ENCODE results near the gene RRP36. TPM values are rescaled to one million over a fixed set of nuclear protein-coding genes. Genes with fewer than 3 reads are reported as not detected.

The RRP36 gene
- total RNA-seq, 4 donors from 2014 or later = 39.2 to 75.9 (median 50.4) TPM

DNA sequence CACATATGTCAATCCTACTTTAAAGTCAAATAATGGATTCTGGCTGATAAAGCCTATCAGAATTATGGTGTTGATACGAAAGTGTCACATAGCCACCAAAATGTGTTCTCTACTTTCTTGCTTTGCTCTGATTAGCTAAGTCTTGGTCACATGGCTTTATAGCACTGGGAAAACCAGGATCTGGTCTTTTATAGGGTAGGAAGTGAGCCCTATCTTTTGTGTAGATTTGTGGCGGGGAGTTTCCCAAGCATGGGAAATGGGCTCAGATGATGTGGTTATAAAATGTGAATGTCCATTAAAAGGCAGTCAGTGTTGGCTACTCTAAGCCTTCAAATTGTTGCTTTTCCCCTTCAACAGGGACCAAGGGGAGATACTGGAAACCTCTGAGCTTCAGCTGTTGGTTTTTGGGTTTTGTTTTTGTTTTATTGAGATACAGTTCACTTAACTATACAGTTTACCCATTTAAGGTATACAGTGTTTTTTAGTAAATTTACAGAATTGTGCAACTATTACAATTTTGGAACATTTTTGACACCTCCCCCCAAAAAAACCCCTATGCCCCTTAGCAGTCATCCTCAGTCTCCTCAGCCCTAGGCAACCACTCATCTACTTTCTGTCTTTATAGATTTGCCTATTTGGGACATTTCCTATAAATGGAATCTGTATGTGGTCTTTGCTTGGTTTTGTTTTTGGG lies 12.2 kb downstream of the RRP36 start:
- no peak for DNase-seq
- Histone ChIP-seq H3K9me3 (no peaks in the 10 kb centered on the region), H3K27me3 (no peaks in the 10 kb centered on the region), H3K27ac (no peak overlapping the region), H3K4me1 (no peaks in the 10 kb centered on the region), H3K4me3 (no peak overlapping the region), H3K36me3 (peaks cover 0 to 72% (median 0%) of the 10 kb centered on the region in 3 donors)
- TF ChIP-seq, protein P1, sequence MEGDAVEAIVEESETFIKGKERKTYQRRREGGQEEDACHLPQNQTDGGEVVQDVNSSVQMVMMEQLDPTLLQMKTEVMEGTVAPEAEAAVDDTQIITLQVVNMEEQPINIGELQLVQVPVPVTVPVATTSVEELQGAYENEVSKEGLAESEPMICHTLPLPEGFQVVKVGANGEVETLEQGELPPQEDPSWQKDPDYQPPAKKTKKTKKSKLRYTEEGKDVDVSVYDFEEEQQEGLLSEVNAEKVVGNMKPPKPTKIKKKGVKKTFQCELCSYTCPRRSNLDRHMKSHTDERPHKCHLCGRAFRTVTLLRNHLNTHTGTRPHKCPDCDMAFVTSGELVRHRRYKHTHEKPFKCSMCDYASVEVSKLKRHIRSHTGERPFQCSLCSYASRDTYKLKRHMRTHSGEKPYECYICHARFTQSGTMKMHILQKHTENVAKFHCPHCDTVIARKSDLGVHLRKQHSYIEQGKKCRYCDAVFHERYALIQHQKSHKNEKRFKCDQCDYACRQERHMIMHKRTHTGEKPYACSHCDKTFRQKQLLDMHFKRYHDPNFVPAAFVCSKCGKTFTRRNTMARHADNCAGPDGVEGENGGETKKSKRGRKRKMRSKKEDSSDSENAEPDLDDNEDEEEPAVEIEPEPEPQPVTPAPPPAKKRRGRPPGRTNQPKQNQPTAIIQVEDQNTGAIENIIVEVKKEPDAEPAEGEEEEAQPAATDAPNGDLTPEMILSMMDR (IDR thresholded peaks at IDR 0.05) = no peak
- no peak for TF ChIP-seq POLR2A (IDR thresholded peaks at IDR 0.05)

DNA sequence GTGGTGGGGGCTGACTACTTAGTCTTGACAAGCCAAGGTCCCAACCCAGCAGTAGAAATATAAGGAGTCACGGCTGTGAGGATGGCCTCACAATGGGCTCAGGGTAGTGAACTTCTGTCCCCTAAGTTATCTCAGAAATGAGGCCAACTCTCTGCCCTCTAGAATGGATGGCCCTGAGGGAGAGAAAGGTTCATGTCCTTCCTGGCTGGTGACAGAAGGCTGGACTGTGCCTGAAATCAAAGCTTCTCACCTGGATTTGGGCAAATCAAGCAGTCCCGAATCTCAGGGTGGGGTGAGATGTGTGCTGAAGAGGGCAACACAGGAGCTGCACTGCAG lies 12.7 kb downstream of the RRP36 start:
- no peak for DNase-seq
- Histone ChIP-seq H3K9me3 (no peaks in the 10 kb centered on the region), H3K4me1 (no peaks in the 10 kb centered on the region), H3K36me3 (peaks cover 0 to 72% (median 0%) of the 10 kb centered on the region in 3 donors), H3K27me3 (no peaks in the 10 kb centered on the region), H3K27ac (no peak overlapping the region), H3K4me3 (no peak overlapping the region)
- TF ChIP-seq, protein P1 (IDR thresholded peaks at IDR 0.05) = no peak
- TF ChIP-seq POLR2A (IDR thresholded peaks at IDR 0.05) = no peak

DNA sequence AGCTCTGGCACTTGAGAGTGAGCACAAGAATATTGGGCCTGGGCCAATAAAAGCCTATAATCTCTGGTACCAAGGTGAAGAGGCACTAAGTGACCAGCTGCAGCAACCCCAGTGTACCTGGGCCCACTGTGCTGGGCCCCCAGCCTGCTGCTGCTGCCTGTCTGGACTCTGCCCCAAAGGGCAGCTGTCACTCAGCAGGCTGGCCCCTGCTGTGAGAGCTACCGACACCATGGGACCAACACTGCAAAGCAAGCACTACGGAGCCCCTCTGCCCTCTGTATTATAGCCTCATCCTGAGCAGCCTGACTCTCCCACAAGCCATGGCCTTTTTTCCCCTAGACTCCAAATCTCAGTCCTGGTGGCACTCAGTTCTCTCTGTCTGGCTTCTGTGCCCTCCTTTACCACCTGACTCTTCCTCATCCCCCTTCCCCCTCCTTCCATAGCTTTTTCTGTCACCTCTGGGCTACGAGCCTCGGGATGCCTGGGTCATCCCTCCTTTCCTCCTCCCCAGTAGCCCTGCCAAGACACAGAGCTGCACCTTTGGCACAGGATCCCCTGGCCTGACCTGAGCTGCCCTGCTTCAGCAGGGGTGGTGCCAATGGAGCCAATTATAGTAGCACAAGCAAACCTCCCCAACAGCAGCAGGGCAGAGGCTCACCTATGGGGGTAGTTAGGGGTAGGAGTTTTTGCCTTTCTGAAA lies 14.2 kb downstream of the RRP36 start:
- H3K36me3 ChIP-seq = peaks cover 0 to 71% (median 0%) of the 10 kb centered on the region in 3 donors
- H3K27me3 ChIP-seq = no peaks in the 10 kb centered on the region
- H3K9me3 ChIP-seq = no peaks in the 10 kb centered on the region
- no peaks in the 10 kb centered on the region for H3K4me1 ChIP-seq
- no peak for TF ChIP-seq POLR2A (IDR thresholded peaks at IDR 0.05)
- TF ChIP-seq, protein P1 (IDR thresholded peaks at IDR 0.05) = no peak
- DNase-seq = no peak
- H3K27ac ChIP-seq = no peak overlapping the region
- H3K4me3 ChIP-seq = no peak overlapping the region

DNA sequence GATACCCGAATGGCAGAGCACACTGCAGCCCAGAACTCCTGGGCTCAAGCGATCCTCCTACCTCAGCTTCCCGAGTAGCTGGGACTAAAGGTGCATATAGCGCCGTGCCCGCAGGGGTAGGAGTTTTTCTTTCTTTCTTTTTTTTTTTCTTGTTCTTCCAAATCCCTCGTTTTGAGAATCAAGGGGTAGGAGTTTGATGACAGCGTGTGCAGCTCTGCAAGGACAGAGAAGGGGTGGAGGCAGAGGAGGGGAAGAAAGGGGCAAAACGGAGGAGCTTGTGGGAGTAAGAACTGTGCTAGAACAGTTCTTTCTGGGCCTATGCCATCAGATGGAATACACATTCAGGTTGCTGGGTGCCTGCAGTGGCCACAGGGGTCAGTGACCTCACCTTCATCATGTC lies 15.3 kb downstream of the RRP36 start:
- no peaks in the 10 kb centered on the region for H3K27me3 ChIP-seq
- peaks cover 0 to 74% (median 0%) of the 10 kb centered on the region in 3 donors for H3K36me3 ChIP-seq
- no peak for DNase-seq
- no peak overlapping the region for H3K27ac ChIP-seq
- TF ChIP-seq POLR2A (IDR thresholded peaks at IDR 0.05) = no peak
- TF ChIP-seq, protein P1 (IDR thresholded peaks at IDR 0.05) = no peak
- no peak overlapping the region for H3K4me3 ChIP-seq
- H3K9me3 ChIP-seq = no peaks in the 10 kb centered on the region
- H3K4me1 ChIP-seq = no peaks in the 10 kb centered on the region

DNA sequence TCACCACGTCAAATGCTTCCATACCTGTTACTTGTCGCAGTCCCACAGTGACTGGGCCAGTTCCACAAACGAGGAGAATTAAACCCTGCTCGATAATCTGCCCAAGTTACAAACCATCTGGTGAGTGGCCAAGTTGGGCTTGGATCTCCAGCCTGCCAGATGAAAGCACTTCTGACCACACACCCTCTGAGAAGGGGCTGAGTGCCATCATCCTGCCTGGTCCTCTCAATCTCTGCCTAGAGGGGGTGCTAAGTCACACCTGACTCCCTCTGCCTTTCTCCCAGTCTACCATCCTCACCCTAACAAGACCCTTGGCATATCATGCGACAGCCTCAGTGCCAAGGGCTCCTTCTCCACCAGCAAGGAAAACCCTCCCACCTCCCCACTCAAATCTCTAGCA lies 15.8 kb downstream of the RRP36 start:
- TF ChIP-seq, protein P1 (IDR thresholded peaks at IDR 0.05) = no peak
- TF ChIP-seq POLR2A (IDR thresholded peaks at IDR 0.05) = no peak
- Histone ChIP-seq H3K9me3 (no peaks in the 10 kb centered on the region), H3K27me3 (no peaks in the 10 kb centered on the region), H3K4me3 (no peak overlapping the region), H3K4me1 (no peaks in the 10 kb centered on the region), H3K36me3 (peaks cover 0 to 70% (median 0%) of the 10 kb centered on the region in 3 donors), H3K27ac (no peak overlapping the region)
- DNase-seq = no peak
